Measurements from ENCODE around the gene ZNF714. TPM values are rescaled to one million over a fixed set of nuclear protein-coding genes. Genes with fewer than 3 reads are reported as not detected.

ZNF714 gene
- total and polyA plus RNA-seq, 2 of the 8 experiments (the other 6 are each of a cell fraction or from before 2014, with no cell fraction given): 16.4 to 74.2 TPM

DNA sequence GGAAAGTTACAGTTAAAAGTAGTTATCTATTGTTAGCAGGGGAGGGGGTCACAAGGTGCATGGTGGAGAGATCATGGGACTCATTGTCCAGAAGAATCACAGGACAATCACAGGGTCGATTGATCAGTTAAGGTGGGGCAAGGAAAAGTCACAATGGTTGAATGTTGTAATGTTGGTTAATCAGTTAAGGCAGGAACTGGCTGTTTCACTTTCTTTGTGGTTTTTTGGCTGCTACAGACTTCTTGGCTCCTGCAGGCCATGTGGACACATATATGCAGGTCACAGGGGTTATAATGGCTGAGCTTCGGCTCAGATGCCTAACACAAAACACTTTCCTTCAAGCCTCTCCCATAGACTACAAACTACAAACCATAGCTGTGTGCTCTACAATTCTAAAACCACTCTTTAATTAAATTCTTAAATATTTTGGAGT, 52.9 kb downstream of the ZNF714 start (continued):
- TF ChIP-seq CBX8 (IDR thresholded peaks at IDR 0.05; ENCODE audit: borderline replicate concordance, low read depth, low read length): no peak
- TF ChIP-seq JUND (IDR thresholded peaks at IDR 0.05; ENCODE audit: low read length): no peak
